Mesothelial cell of epicardium (in vitro differentiated cells): Measurements from ENCODE around the gene BMAL1. TPM values are rescaled to one million over a fixed set of nuclear protein-coding genes. Genes with fewer than 3 reads are reported as not detected.

ENCODE experiments used
- DNase-seq, 2 experiments: peaks; one replicate each; pipeline ENCODE4 v3.0.0; 2021; ENCODE audit warnings: low spot score in 2 of 2; ENCODE audit not compliant: unreplicated experiment in 2 of 2
- H3K27ac Mint-ChIP-seq: 2 replicates; pipeline ENCODE4 v1.8.0; 2021; ENCODE audit warnings: mixed read lengths
- H3K27me3 Mint-ChIP-seq: 2 replicates; pipeline ENCODE4 v1.8.0; 2021; ENCODE audit warnings: low read depth, mixed read lengths
- H3K36me3 Mint-ChIP-seq: 2 replicates; pipeline ENCODE4 v1.8.0; 2021; ENCODE audit warnings: mixed read lengths
- H3K4me1 Mint-ChIP-seq: 2 replicates; pipeline ENCODE4 v1.8.0; 2021; ENCODE audit warnings: mixed read lengths
- H3K4me3 Mint-ChIP-seq: 2 replicates; pipeline ENCODE4 v1.8.0; 2021; ENCODE audit warnings: mild to moderate bottlenecking, moderate library complexity, mixed read lengths
- H3K9me3 Mint-ChIP-seq: 2 replicates; pipeline ENCODE4 v1.8.0; 2021; ENCODE audit warnings: mixed read lengths
- total RNA-seq: library from RNA; stranded (reverse); gene quantifications from 3 replicates; pipeline ENCODE4 v1.2.1, GENCODE V29; 2021
- TF ChIP-seq, protein P1 (sequence below): fragments of 200-600 bp; sonication (generic); IDR thresholded peaks from one replicate; pipeline ENCODE4 v1.5.0; 2021; ENCODE audit warnings: antibody characterized with exemption; ENCODE audit not compliant: unreplicated experiment

Gene BMAL1
- total RNA-seq, 1 donor from 2014 or later, result 6.7 TPM

DNA sequence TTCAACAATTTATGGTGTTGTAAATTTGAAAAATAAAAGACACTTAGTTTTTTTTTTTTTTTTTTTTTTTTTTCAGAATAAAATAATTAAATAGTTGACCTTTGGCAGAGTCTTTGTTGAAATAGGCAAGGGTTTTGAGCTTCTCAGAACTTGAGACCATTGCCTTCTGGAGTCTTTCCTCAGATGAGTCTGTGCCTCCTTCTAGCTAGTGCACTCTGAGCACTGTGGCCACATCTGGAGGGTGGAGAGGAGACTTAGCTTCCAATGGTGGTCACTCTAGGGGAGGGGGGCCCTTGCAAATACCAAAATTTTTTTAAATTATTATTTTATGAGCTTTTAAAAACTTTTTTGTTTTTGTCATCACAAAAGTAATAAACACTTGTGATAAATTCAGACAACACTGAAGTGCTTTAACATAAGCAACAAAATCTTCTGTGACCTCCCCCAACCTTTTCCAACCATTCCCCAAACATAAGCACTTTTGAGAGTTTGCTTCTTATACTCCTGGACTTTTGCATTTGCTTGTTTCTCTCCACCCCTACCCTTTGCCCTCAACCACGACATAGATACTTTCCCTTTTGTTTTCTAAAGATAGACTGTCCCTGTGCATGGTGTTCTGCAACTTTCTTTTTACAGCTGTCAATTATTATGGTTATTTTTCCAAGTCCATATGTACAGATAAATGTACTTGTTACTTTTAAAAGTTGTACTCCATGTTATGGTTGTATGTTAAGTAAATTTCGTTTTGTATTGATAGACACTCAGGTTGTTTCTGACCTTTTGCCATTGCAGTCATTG is 41.1 kb downstream of the BMAL1 start:
- TF ChIP-seq, protein P1, sequence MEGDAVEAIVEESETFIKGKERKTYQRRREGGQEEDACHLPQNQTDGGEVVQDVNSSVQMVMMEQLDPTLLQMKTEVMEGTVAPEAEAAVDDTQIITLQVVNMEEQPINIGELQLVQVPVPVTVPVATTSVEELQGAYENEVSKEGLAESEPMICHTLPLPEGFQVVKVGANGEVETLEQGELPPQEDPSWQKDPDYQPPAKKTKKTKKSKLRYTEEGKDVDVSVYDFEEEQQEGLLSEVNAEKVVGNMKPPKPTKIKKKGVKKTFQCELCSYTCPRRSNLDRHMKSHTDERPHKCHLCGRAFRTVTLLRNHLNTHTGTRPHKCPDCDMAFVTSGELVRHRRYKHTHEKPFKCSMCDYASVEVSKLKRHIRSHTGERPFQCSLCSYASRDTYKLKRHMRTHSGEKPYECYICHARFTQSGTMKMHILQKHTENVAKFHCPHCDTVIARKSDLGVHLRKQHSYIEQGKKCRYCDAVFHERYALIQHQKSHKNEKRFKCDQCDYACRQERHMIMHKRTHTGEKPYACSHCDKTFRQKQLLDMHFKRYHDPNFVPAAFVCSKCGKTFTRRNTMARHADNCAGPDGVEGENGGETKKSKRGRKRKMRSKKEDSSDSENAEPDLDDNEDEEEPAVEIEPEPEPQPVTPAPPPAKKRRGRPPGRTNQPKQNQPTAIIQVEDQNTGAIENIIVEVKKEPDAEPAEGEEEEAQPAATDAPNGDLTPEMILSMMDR, result no peak
- Mint-ChIP-seq H3K9me3 (no peaks in the 10 kb centered on the region), H3K27ac (no peak overlapping the region), H3K27me3 (no peaks in the 10 kb centered on the region), H3K4me3 (no peak overlapping the region), H3K4me1 (peaks cover 11% of the 10 kb centered on the region), H3K36me3 (no peaks in the 10 kb centered on the region)
- no peak for DNase-seq

DNA sequence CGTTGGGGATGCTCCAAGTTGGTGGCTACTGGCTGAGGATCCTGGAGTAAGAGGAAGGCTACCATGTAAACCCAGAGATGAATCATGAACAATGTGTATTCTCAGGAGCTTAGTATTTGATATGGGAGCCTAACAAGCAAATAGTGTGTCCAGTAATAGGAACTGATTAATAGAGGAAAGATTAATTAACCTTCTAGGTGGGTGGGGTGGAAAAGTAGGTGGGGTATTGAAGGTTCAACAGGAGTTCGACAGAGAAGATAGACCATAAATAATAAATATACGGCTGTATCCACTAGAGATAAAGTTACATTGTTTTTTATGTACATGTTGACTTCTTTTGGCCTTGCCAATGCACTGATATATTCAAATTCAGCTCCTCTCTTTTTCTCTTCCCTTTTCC is 43.1 kb downstream of the BMAL1 start:
- H3K27ac Mint-ChIP-seq, result no peak overlapping the region
- DNase-seq, result no peak
- TF ChIP-seq, protein P1, result no peak
- no peaks in the 10 kb centered on the region for H3K9me3 Mint-ChIP-seq
- H3K27me3 Mint-ChIP-seq, result no peaks in the 10 kb centered on the region
- no peaks in the 10 kb centered on the region for H3K36me3 Mint-ChIP-seq
- no peak overlapping the region for H3K4me3 Mint-ChIP-seq
- no peaks in the 10 kb centered on the region for H3K4me1 Mint-ChIP-seq

DNA sequence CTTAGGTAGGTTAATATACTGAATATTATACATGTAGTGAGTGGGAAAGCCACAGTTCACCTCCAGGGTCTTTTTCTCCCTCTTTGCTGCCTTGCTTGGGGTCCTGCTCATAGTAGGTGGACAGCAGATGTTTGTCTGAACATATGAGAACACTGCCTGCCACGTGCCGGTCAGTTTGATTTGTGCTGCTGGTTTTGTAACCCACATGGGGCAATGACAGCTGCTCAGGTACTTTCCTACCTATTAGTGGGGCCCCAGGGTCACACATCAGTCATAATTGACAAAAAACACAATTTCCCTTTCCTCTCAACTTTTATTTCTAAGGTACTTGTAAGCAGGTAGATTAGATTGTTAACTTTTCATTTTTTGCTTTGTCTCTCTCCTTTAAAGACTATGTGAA is 43.8 kb downstream of the BMAL1 start:
- TF ChIP-seq, protein P1, result no peak
- Mint-ChIP-seq H3K27ac (no peak overlapping the region), H3K4me3 (no peak overlapping the region)

DNA sequence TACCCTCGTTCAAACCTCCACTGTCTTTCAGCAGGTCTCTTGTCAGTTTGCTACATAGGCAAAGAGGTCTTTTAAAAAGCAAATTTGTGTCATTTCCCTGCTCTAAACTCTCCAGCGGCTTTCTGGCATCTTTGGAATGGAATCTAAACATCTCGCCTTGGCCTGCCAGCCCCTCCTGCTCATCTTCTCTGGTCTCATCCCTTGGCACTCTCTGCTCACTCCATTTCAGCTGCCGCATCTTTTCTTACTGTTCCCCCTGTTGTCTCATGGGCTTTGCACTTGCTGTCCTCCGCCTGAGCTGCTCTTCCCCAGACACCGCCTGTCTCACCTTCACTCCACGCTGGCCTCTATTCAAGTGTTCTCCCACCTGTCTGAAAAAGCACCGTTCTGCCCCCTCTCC is 46.6 kb downstream of the BMAL1 start:
- H3K4me3 Mint-ChIP-seq, result no peak overlapping the region
- TF ChIP-seq, protein P1, result no peak
- H3K27ac Mint-ChIP-seq, result no peak overlapping the region

More for the DNA sequence above, 43.8 kb downstream of the BMAL1 start:
- no peak for DNase-seq
- Mint-ChIP-seq H3K9me3 (no peaks in the 10 kb centered on the region), H3K4me1 (no peaks in the 10 kb centered on the region), H3K36me3 (no peaks in the 10 kb centered on the region), H3K27me3 (no peaks in the 10 kb centered on the region)

DNA sequence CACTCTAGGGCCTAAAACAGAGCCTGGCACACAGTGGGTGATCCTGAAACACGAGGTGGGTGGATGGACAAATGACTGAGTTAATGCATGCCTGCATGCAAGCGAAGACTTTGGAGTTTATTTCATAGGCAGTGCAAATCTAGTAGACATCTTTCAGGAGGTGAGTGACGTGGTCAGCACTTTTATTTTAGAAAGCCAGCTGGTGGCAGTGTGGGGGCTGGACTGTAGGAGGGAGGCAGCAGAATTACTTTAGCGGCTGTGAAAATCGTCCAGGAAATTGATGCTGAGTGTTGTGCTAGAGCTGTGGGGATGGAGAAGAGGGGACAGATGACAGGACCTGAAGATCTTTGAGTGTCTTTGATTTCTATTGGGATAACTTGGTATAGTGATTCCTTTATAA is 47.1 kb downstream of the BMAL1 start:
- no peaks in the 10 kb centered on the region for H3K27me3 Mint-ChIP-seq
- H3K4me1 Mint-ChIP-seq, result peaks cover 4% of the 10 kb centered on the region
- H3K27ac Mint-ChIP-seq, result no peak overlapping the region
- no peaks in the 10 kb centered on the region for H3K36me3 Mint-ChIP-seq
- DNase-seq, result no peak
- H3K4me3 Mint-ChIP-seq, result no peak overlapping the region
- no peaks in the 10 kb centered on the region for H3K9me3 Mint-ChIP-seq
- TF ChIP-seq, protein P1, result no peak

More for the DNA sequence above, 46.6 kb downstream of the BMAL1 start:
- Mint-ChIP-seq H3K9me3 (no peaks in the 10 kb centered on the region), H3K27me3 (no peaks in the 10 kb centered on the region), H3K36me3 (no peaks in the 10 kb centered on the region), H3K4me1 (peaks cover 4% of the 10 kb centered on the region)
- DNase-seq, result no peak
